Endometrial microvascular endothelial cells (primary cell): ENCODE results near the gene MLLT6. TPM values are rescaled to one million over a fixed set of nuclear protein-coding genes. Genes with fewer than 3 reads are reported as not detected.

Experiments
- in situ Hi-C: cut with HindIII; loops from 2 replicates; pipeline ENCODE4 v1.10.0; 2017; ENCODE audit warnings: low sequenced_read_pairs, low pct_unique_long_range_greater_than_20kb; ENCODE audit errors: inconsistent ontology term
- total RNA-seq: library from RNA; depleted of rRNA; stranded (reverse); fragments of >200 nt; gene quantifications from one replicate; pipeline ENCODE4 v1.2.3, GENCODE V29; 2015; ENCODE audit errors: inconsistent ontology term

MLLT6 gene
- total RNA-seq, 1 donor from 2014 or later: 28.8 TPM

- in situ Hi-C loops: no loop called here
Measured at GRCh38 chr17:38733982-38734973, 29.2 kb downstream of the MLLT6 start.

GRCh38 chr17:38735161-38735997, 30.3 kb downstream of the MLLT6 start:
- in situ Hi-C loops: no loop called here

GRCh38 chr17:38738007-38738662, 33.1 kb downstream of the MLLT6 start:
- in situ Hi-C loops: no loop called here

- in situ Hi-C loops: no loop called here
Measured at GRCh38 chr17:38738686-38739085, 33.6 kb downstream of the MLLT6 start.

- in situ Hi-C loops: no loop called here
Measured at GRCh38 chr17:38739305-38739704, 34.2 kb downstream of the MLLT6 start.

- in situ Hi-C loops: no loop called here
Measured at GRCh38 chr17:38740044-38740443, 35.0 kb downstream of the MLLT6 start.

- in situ Hi-C loops: no loop called here
Measured at GRCh38 chr17:38740806-38741205, 35.7 kb downstream of the MLLT6 start.

- in situ Hi-C loops: no loop called here
Measured at GRCh38 chr17:38741461-38741860, 36.4 kb downstream of the MLLT6 start.

- in situ Hi-C loops: no loop called here
Measured at GRCh38 chr17:38741921-38742410, 36.9 kb downstream of the MLLT6 start.

- in situ Hi-C loops: no loop called here
Measured at GRCh38 chr17:38742411-38743308, 37.6 kb downstream of the MLLT6 start.

GRCh38 chr17:38743556-38744171, 38.6 kb downstream of the MLLT6 start:
- in situ Hi-C loops: no loop called here

GRCh38 chr17:38745545-38745944, 40.5 kb downstream of the MLLT6 start:
- in situ Hi-C loops: no loop called here

GRCh38 chr17:38746004-38746848, 41.2 kb downstream of the MLLT6 start:
- in situ Hi-C loops: no loop called here

GRCh38 chr17:38746849-38747462, 41.9 kb downstream of the MLLT6 start:
- in situ Hi-C loops: no loop called here

- in situ Hi-C loops: no loop called here
Measured at GRCh38 chr17:38747463-38748148, 42.5 kb downstream of the MLLT6 start.
